Bone marrow (tissue), 2 donors: ENCODE measurements around the gene SECTM1.
A peak's percentile ranks its signal among the peaks of the same experiment; 100 is the strongest.
"Not testable (repeated sequence)": the region's sequence is repeated elsewhere in the genome, so short reads cannot be mapped to it uniquely, and the experiment has no call there.

Experiments used
- DNase-seq, 2 donors: peaks; one replicate each; lab custom pipeline; 2025; lab: John Stamatoyannopoulos, UW

Gene SECTM1

DNA sequence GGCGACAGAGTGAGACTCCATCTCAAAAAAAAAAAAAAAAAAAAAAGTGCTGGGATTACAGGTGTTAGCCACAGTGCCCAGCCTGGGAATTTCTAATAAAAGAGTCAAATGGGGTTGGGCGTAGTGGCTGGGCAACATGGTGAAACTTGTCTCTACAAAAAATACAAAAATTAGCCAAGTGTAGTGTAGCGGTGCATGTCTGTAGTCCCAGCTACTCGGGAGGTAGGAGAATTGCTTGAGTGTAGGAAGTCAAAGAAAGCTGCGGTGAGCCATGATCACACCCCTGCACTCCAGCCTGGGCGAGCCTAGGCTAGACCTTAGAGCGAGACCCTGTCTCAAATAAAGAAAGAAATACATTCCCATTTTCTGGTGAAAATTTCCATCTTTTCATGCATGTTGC, 35.6 kb upstream of the SECTM1 start:
- DNase-seq = no peak

DNA sequence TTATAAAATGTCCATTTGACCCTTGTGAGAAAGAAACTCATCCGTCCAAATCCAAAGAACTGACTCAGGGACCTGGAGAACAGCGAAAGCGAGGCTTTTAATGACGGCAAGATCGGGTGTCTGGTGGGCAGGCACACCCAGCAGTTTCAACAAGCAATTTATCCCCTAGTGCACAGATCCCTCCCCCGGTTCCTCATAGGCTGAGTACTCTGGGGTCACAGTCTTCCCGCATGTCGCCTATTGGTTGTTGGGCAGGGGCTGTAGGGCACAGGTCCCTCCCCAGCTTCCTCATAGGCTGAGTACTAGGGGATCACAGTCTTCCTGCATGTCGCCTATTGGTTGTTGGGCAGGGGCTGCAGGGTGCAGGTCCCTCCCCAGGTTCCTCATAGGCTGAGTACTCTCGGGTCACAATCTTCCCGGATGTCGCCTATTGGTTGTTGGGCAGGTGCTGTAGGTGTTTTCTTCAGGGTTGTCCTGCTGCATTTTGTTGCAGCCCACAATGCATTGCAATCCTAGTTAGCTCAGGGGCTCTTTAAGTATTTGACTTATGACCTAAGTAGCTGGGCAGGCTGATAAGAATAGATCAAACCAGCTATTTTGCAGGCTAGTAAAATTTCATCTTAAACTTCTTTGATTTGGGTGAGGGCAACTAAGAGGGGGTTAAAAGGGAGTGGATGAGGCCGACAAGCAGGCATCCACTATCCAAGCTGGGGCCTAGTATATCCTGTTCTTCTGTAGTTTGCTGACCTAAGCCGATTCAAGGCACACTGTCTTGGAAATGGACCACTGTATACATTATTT, 34.4 kb upstream of the SECTM1 start:
- DNase-seq = no peak

DNA sequence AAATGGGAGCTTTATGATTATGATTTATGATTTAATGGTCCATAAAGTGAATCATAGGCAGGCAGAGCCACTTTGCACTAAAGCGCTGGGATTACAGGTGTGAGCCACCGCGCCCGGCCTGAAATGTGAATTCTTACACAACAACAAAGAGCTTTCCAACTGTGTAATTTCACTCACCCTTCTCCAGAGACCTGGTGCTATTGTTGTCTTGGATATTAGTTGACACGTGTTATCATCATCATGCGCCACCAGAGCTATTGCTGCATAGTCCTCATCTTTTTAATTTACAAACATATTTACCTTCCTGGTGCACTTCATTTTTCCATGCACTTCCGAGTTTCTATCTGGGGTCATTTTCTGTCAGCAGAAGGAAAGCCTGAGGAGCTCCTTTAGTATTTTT, 33.2 kb upstream of the SECTM1 start:
- no peak for DNase-seq

DNA sequence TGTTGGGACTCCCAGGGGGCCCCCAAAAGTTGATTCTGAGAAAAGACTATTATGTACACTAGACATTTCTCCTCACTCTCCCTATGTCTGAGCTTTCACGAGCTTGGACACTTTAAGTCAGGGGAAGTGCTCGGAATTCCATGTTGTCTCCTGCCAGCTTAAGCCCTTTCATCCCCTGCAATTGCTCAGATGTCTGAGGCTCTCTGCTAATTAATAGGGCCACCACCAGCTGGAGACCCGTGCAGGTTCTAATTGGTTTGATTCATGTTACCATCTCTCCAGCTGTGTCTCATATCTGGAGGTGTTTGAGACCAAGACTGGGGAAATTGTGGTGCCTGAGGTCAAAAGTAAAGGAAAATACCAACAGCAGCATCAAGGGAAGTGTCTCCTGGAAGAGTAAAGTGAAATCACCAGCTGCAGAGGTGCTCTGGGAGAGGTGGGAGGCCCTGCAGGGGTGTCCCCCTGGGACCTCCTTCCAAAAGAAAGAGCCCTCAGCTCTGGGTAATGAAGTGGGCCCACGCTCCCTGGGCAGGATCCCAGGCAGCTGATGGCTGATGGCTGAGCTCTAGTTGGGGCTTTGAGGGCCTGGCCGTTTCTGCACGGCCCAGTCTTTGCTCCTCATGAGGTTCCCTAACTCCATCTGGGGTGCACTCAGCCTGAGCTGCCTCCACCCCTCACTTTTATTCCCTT, 32.2 kb upstream of the SECTM1 start:
- DNase-seq = no peak

DNA sequence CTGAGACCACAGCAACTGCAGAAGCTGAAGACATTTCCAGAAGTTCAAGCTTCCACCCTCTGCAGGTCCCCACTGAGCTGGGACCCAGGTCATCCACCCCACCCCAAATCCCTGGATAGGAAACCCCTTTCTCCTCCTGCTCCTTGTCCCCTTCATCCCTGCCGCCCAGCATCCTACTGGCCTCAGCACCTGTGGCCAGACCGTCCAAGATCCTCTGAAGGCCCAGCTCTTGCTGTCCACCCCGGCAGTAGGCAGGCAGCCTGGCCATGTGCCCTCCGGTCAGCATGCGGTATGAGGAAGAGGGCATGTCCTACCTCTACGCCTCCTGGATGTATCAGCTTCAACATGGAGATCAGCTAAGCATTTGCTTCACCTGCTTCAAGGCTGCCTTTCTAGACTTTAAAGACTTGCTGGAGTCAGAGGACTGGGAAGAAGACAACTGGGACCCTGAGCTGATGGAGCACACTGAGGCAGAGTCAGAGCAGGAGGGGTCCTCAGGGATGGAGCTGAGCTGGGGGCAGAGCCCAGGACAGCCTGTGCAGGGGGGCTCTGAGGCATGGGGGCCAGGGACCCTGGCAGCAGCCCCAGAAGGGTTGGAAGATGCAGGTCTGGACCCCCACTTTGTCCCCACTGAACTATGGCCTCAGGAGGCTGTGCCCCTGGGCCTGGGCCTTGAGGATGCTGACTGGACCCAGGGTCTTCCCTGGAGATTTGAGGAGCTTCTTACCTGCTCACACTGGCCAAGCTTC, 28.5 kb upstream of the SECTM1 start:
- no peak for DNase-seq

DNA sequence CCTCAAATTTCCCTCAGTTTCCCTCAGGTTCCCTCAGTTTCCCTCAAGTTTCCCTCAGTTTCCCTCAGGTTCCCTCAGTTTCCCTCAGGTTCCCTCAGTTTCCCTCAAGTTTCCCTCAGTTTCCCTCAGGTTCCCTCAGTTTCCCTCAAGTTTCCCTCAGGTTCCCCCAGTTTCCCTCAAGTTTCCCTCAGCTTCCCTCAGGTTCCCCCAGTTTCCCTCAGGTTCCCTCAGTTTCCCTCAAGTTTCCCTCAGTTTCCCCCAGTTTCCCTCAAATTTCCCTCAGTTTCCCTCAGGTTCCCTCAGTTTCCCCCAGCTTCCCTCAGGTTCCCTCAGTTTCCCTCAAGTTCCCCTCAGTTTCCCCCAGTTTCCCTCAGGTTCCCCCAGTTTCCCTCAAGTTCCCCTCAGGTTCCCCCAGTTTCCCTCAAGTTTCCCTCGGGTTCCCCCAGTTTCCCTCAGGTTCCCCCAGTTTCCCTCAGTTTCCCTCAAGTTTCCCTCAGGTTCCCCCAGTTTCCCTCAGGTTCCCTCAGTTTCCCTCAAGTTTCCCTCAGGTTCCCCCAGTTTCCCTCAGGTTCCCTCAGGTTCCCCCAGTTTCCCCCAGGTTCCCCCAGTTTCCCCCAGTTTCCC, 26.0 kb upstream of the SECTM1 start:
- not testable (repeated sequence) for DNase-seq

DNA sequence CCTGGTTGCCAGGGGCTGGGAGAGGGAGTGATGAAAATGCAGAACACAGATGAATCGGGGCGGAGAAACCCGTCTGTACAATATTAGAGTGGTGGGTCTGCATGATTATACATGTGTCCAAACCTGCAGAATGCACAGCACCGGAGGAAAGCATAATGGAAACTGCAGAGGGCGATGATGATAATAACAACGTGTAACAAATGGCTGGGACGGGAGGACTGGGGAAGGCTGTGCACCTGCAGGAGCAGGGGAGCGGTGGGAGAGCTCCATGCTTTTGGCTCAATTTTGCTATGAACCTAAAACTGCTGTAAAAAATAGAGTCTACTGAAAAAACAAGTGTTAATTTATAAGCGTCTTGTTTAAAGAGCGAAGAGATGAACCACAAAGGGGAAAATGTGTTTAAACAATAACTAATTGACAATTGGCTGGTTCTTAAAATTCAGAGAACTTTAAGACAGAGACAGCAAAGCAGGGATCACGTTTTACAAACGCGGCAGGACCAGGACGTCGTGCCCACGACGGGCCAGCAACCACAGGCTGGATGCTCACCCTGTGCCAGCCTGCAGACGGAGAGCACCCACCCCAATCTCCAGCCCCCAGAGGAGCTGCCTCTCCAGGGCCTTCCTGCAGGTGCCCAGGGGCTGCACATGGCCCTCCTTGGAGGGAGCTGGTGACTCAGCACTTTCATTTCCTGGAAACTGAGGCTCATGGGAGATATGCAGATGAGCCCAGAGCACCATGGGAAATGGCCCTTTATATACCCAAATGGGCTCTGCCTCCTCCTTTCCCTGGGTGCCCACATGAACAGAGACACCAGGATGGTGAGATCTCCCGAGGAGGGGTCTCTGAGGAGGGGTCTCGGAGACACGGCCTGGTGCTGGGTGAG, 25.1 kb upstream of the SECTM1 start, which contains the start of gene TEX19:
Gene TEX19, plus strand, starts transcription at position 783 of the 886 bp plus-strand sequence. CDS start 2,904 bp downstream, outside the sequence.
- DNase-seq = no peak

DNA sequence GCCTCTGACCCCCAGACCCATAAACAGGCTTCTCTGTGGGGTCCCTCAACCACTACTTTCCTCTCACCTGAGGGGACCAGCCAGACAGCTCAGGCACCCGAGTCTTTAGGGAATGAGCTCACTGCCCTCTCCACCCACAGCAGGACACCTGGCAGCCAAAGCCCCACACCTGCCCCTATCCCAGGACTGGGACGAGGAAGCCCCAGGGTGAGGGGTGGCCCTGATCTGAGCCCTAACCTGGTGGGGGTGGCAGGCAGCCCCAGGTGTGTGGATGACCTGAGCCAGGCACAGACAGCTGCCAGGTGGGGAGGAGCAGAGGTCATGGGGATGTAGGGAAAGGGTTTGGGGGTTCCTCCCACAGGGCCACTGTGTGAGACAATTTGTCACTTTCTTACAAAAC, 23.8 kb upstream of the SECTM1 start:
- no peak for DNase-seq

DNA sequence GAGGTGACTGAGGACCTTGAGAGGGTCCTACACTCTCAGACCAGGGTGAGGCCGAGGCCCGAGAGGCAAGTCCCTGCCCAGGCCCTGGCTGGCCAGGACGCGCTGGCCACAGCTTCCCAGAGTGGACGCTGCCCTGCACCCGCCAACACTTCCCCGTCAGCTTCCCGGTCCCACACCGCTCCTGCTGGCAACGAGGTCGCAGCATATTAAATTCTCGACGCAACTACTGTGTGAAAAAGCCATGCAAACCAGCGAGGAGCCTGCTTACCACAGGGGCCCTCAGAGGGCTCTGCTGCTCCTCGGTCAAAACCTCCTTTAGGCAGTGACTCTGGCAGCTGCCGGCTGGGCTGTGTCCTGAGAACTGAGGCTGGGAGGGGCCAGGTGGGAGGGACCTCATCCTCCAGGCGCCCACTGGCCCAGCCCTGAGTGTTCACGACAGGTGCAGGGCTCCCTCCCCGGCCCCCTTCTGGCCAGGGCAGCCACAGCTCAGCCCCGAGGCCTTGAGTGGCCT, 23.3 kb upstream of the SECTM1 start:
- no peak for DNase-seq

DNA sequence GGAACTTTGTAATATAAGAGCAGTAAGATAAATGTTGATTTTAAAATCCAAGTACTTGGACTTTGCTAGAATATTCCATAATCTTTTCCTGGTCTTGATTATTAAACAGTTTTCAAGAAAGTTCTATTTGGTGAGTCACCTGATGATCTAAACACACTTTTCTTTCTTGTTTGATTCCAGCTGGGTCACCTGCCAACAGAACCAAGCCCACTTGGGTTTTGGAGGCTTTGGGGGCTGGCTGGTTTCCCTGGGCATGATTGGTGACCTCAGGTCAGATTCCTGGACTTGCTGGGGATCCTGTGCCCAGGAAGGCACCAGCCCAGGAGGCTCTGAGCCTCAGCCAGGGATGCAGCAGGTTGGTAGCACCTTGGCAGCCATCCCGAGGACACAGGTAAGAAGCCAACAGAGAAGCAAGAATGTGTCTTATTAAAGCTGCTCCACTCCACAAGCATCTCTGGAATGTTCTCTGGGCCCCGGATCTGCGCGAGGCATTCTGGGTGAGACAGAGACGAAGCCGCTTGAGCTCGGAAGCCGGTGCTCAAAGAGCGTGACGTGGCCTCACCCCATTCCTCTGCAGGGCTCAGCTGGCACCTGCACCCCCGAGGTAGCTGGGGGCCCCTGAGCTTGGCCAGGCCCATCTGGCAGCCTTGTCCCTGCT, 22.3 kb upstream of the SECTM1 start:
- no peak for DNase-seq

DNA sequence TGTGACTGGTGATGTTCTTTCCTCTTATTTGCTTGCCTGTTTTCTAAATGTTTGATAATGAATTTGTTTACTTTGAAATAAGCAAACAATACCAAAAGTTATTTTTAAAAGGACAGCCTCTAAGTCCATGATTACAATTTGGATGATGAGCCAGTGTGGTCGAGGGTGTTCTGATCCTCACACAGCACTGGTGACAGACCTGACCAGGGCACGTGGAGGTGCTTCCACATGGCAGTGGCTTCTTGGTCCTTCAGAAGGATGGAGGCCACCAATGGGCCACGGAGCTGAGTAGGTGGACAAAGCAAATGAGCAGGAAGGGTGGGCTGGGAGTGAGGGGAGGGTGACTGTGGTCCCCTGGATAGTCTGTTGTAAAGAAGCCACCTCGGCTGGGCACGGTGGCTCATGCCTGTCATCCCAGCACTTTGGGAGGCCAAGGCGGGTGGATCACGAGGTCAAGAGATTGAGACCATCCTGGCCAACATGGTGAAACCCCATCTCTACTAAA, 21.3 kb upstream of the SECTM1 start:
- DNase-seq = no peak

DNA sequence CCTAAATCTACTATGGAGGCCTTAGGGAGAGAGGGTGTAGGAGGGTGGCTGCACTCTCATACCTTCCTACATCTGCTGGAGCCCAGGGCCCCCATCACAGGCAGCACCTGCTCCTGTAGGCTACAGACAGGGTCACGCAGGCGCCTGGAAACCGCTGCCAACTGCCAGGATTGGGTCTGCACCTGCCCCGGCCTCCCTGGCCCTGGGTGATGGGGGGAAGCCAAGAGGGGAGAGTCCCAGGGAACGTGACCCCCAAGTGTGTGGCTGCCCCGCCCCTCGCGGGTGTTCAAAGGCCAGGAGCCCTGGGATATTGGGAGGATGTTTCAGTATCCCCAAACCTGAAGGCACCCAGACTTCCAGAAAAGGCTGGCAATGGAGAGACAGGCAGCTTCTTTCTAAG, 19.9 kb upstream of the SECTM1 start:
- DNase-seq = no peak

DNA sequence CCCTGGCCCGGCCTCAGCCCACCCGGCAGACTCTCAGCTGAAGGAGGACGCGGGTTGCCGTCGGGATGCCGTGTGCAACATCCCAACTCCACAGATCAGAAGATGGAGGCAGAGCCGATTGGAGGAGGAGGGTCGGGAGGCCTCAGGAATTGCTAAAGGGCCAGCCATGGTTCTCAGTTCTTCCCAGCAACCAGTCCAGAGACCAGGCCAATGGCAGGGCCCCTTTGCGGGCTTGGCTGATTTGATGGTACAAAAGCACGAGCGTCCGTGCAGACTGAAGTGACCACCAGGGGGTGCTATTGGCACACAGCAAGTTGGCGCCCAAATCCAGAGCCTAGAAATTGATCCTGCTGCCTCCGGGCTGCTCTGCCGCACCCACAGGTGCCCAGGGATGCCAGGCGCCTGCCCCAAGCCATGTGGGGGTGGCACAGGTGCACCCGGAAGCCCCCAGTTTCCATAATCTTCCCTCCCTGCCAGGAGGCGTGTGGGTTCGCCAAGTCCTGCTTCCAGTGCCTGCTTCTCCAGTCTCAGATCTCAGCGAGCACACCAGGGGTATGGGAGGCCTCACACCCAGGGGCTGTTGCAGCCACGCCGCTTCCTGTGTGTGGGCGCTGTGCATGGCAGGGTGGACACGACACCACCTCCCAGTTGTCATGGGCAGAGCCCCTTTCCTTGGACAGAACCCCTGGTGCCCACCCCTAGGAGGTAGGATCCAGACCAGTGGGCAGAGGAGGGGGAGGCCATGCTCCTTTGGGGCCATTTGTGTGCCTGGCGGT, 18.3 kb upstream of the SECTM1 start:
- peak; percentile 49 to 52 for DNase-seq

DNA sequence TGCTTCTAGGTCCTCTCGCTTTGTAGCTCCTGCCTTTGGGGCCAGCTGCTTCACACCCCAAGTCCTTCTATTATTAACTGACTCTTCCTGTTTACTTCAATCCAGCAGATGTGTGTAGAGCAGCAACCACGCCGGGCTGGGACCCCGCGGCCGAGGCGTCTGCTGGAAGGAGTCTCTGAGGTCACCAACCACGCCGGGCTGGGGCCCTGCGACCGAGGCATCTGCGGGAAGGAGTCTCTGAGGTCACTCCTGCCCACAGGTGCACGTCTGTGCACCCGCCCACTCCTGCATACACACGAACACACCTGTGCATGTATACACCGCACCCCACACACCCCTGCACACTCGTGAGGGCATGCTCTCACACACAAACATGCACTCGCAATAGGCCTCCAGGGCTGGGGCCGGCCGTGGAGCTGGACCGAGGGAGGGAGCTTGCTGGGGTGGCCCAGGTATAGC, 17.7 kb upstream of the SECTM1 start:
- no peak for DNase-seq

DNA sequence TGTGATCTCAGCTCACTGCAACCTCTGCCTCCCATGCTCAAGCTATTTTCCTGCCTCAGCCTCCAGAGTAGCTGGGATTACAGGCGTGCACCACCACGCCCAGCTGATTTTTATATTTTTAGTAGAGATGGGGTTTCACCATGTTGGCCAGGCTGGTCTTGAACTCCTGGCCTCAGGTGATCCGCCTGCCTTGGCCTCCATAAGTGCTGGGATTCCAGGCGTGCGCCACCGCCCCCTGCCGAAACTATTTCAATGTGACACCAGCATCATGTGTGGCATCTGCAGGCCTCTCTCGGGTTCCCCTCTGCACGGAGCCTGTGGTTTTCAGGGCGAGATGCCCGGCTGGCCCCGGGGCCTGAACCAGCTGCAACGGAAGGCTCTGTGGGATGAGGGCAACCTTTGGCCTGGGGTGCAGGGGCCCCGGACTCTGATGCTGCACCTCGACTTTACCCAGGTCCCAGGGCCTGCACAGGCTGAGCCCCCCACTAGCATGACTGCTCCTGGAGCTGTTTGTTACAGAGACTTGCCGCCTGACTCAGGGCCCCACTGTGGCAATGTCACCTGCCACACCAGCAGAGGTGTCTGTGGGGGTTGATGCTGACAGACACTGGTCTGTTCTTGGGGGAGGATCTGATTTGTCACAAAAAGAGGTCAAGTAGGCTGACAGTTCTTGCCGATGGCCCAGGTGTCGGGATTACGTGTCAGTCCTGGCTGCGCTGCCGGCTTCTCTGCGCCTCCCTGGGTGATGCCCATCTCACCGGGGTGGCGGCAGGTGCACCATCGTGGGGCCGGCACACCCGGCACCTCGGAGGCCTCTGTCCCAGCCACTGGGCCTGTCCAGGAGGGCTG, 16.8 kb upstream of the SECTM1 start:
- no peak for DNase-seq

DNA sequence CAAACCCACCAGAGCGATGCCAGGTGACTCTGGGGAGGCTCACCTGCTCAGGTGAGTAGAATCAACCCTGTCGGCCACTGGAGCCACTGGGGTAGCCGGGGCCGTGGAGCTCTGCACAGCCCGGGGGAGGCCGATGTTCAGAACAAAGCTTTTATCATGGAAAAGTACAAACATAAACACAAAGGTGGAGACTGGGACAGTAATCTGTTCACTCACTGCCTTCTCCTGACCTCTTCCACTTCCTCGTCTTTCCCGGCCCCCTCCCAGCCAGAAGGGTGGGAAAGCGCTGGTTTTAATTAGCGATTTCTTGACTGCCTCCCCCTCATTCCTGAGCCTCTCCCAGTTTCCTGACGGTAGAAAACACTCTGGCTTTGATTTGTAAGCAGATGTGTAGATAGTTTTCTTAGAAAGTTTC, 15.7 kb upstream of the SECTM1 start:
- no peak for DNase-seq

DNA sequence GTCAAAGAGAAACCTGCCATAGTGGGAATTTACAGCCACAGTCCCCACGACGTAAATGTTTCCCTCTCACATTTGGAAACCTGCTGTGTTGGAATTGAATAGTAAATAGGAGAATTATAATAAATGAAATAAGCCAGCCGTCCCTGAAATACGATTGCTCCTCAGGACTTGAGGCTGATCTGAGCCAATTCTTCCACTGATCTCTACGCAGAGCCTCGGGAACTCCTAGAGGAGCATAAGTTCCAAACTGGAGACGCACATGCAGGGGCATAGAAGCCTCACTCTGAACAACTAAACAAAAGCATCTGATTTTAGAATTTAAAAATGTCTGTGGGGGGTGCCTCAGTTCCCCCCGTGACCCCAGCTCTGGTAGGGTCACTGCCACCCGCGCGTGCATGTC, 15.3 kb upstream of the SECTM1 start:
- no peak for DNase-seq

DNA sequence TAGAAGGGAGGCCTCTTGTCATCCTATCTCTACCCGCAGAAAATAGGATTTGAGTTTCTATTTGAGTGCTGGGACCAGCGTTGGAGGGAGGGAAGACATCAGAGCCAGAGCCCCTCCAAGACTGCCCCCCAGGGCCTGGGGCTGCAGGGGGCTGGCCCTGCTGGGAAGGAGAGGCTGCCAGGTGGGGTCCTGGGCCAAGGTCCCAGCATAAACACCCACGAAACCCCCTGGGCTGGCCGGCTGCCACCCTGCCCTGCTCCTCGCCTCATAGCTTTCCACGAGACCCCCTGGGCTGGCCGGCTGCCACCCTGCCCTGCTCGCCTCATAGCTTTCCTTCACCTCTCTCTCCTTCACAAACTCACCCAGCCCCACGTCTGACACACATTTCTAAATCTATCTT, 14.9 kb upstream of the SECTM1 start:
- DNase-seq = no peak
